ENCODE measurements around the gene GUCY1A2.

The GUCY1A2 gene

GRCh38 chr11:106679181-106679580 lies 339.1 kb downstream of the GUCY1A2 start:
- no peak overlapping the region for H3K4me3 ChIP-seq (ENCODE audit: low read depth, low read length)
- no peaks in the 10 kb centered on the region for H3K27me3 ChIP-seq (replicated peaks)
- no peak for TF ChIP-seq CTCF (IDR thresholded peaks at IDR 0.05; ENCODE audit: low read depth, low read length, missing control alignments)
- H3K27ac ChIP-seq: no peak overlapping the region
- DNase-seq: no peak
- in situ Hi-C loops (cut with HindIII; ENCODE audit: low pct_ligation_motif_present, low sequenced_read_pairs): no loop called here
- H3K36me3 ChIP-seq (replicated peaks): no peaks in the 10 kb centered on the region

GRCh38 chr11:106670069-106670468 lies 348.2 kb downstream of the GUCY1A2 start:
- in situ Hi-C loops (cut with HindIII; ENCODE audit: low pct_ligation_motif_present, low sequenced_read_pairs): no loop called here
- no peak for DNase-seq
- TF ChIP-seq CTCF (IDR thresholded peaks at IDR 0.05; ENCODE audit: low read depth, low read length, missing control alignments): no peak
- H3K27ac ChIP-seq: no peak overlapping the region
- H3K4me3 ChIP-seq (ENCODE audit: low read depth, low read length): no peak overlapping the region
- H3K27me3 ChIP-seq (replicated peaks): no peaks in the 10 kb centered on the region
- H3K36me3 ChIP-seq (replicated peaks): no peaks in the 10 kb centered on the region

- TF ChIP-seq CTCF (IDR thresholded peaks at IDR 0.05; ENCODE audit: low read depth, low read length, missing control alignments): no peak
- in situ Hi-C loops (cut with HindIII; ENCODE audit: low pct_ligation_motif_present, low sequenced_read_pairs): no loop called here
These were observed 350.1 kb downstream of the GUCY1A2 start for GRCh38 chr11:106668147-106668546.

GRCh38 chr11:106656646-106657045 lies 361.6 kb downstream of the GUCY1A2 start:
- TF ChIP-seq CTCF (IDR thresholded peaks at IDR 0.05; ENCODE audit: low read depth, low read length, missing control alignments): no peak
- in situ Hi-C loops (cut with HindIII; ENCODE audit: low pct_ligation_motif_present, low sequenced_read_pairs): no loop called here
- no peak overlapping the region for H3K4me3 ChIP-seq (ENCODE audit: low read depth, low read length)
- no peak for DNase-seq
- no peak overlapping the region for H3K27ac ChIP-seq
- H3K27me3 ChIP-seq (replicated peaks): no peaks in the 10 kb centered on the region
- H3K36me3 ChIP-seq (replicated peaks): no peaks in the 10 kb centered on the region

More at GRCh38 chr11:106668147-106668546, 350.1 kb downstream of the GUCY1A2 start:
- H3K36me3 ChIP-seq (replicated peaks): no peaks in the 10 kb centered on the region
- H3K4me3 ChIP-seq (ENCODE audit: low read depth, low read length): no peak overlapping the region
- H3K27ac ChIP-seq: no peak overlapping the region
- DNase-seq: peak; percentile 71
- no peaks in the 10 kb centered on the region for H3K27me3 ChIP-seq (replicated peaks)

- in situ Hi-C loops (cut with HindIII; ENCODE audit: low pct_ligation_motif_present, low sequenced_read_pairs): no loop called here
- Histone ChIP-seq H3K4me3 (ENCODE audit: low read depth, low read length) (no peak overlapping the region), H3K27me3 (replicated peaks) (no peaks in the 10 kb centered on the region), H3K36me3 (replicated peaks) (no peaks in the 10 kb centered on the region), H3K27ac (no peak overlapping the region)
- DNase-seq: peak; percentile 51
- TF ChIP-seq CTCF (IDR thresholded peaks at IDR 0.05; ENCODE audit: low read depth, low read length, missing control alignments): no peak
These were observed 373.5 kb downstream of the GUCY1A2 start for GRCh38 chr11:106644824-106645223.

GRCh38 chr11:106642331-106642730 lies 375.9 kb downstream of the GUCY1A2 start:
- Histone ChIP-seq H3K4me3 (ENCODE audit: low read depth, low read length) (no peak overlapping the region), H3K36me3 (replicated peaks) (no peaks in the 10 kb centered on the region), H3K27me3 (replicated peaks) (no peaks in the 10 kb centered on the region), H3K27ac (no peak overlapping the region)
- no peak for DNase-seq
- TF ChIP-seq CTCF (IDR thresholded peaks at IDR 0.05; ENCODE audit: low read depth, low read length, missing control alignments): no peak
- in situ Hi-C loops (cut with HindIII; ENCODE audit: low pct_ligation_motif_present, low sequenced_read_pairs): no loop called here
